Fibroblast of lung (primary cell): ENCODE data around the gene MOAP1. TPM values are rescaled to one million over a fixed set of nuclear protein-coding genes. Genes with fewer than 3 reads are reported as not detected.

Source experiments
- DNase-seq, 2 donors: peaks; one replicate each; pipeline versions ENCODE4 v3.0.0 to v3.0.0-alpha.2; 2010; ENCODE audit warnings: low read depth in 2 of 2
- H2AFZ ChIP-seq: 2 replicates; pipeline ENCODE4 v1.5.1; 2012; ENCODE audit warnings: low read length, control low read depth, inconsistent platforms
- H3K27ac ChIP-seq: 2 replicates; pipeline ENCODE4 v1.5.1; 2011; ENCODE audit warnings: low read length, control low read depth; ENCODE audit not compliant: insufficient read depth
- H3K27me3 ChIP-seq: 2 replicates; pipeline ENCODE4 v1.5.1; 2011; ENCODE audit warnings: mild to moderate bottlenecking, low read length; ENCODE audit not compliant: control insufficient read depth, insufficient read depth
- H3K36me3 ChIP-seq: 2 replicates; pipeline ENCODE4 v1.5.1; 2011; ENCODE audit warnings: low read length; ENCODE audit not compliant: control insufficient read depth, insufficient read depth
- H3K4me1 ChIP-seq: 2 replicates; pipeline ENCODE4 v1.5.1; 2011; ENCODE audit warnings: low read length; ENCODE audit not compliant: control insufficient read depth, insufficient read depth; ENCODE audit errors: extremely low read depth
- H3K4me2 ChIP-seq: 2 replicates; pipeline ENCODE4 v1.5.1; 2011; ENCODE audit warnings: low read length, control low read depth; ENCODE audit not compliant: insufficient read depth; ENCODE audit errors: extremely low read depth
- H3K4me3 ChIP-seq, 4 experiments: fragments of 200-600 bp in 1 of 4; sonication (generic) in 1 of 4; replicated peaks in 1 of 4; 2 replicates each; pipeline ENCODE4 v1.5.1; 2011 to 2016; ENCODE audit warnings: low read length in 4 of 4, low read depth in 3 of 4, mild to moderate bottlenecking in 3 of 4, control low read depth in 2 of 4, inconsistent platforms in 1 of 4, mixed read lengths in 1 of 4; ENCODE audit not compliant: insufficient read depth in 1 of 4; ENCODE audit errors: control extremely low read depth in 1 of 4
- H3K79me2 ChIP-seq: 2 replicates; pipeline ENCODE4 v1.5.1; 2012; ENCODE audit warnings: mild to moderate bottlenecking, low read length, inconsistent platforms; ENCODE audit not compliant: control insufficient read depth, insufficient read depth
- H3K9ac ChIP-seq: 2 replicates; pipeline ENCODE4 v1.5.1; 2011; ENCODE audit warnings: mild to moderate bottlenecking, low read length, control low read depth; ENCODE audit not compliant: insufficient read depth
- H3K9me3 ChIP-seq: 2 replicates; pipeline ENCODE4 v1.5.1; 2012; ENCODE audit warnings: low read depth, low read length; ENCODE audit not compliant: control insufficient read depth, insufficient read depth
- H4K20me1 ChIP-seq: 2 replicates; pipeline ENCODE4 v1.5.1; 2011; ENCODE audit warnings: low read length; ENCODE audit not compliant: control insufficient read depth, insufficient read depth; ENCODE audit errors: extremely low read depth
- EZH2 ChIP-seq: IDR thresholded peaks from 2 replicates; pipeline ENCODE4 v1.5.1; 2012; ENCODE audit warnings: low read length, control low read depth, mild to moderate bottlenecking; ENCODE audit errors: missing control alignments
- polyA plus RNA-seq, 2 donors: library from polyadenylated mRNA; depleted of rRNA in 1 of 2; stranded (reverse) in 1 of 2; unstranded in 1 of 2; fragments of >200 nt; gene quantifications; 2 replicates each; pipeline ENCODE4 v1.2.1, GENCODE V29; 2011 to 2012; ENCODE audit warnings: missing spikeins in 1 of 2
- total RNA-seq: library from RNA; depleted of rRNA; stranded (reverse); fragments of >200 nt; gene quantifications from 2 replicates; pipeline ENCODE4 v1.2.1, GENCODE V29; 2014
- TF ChIP-seq, protein P1 (sequence below), 2 donors: IDR thresholded peaks in 1 of 2; conservative IDR thresholded peaks in 1 of 2; 1 replicate in 1 of 2; 2 replicates in 1 of 2; pipeline ENCODE4 v1.5.1; 2011 to 2012; ENCODE audit warnings: low read length in 2 of 2, control low read depth in 1 of 2, inconsistent platforms in 1 of 2, low read depth in 1 of 2, mild to moderate bottlenecking in 1 of 2

The MOAP1 gene
- total and polyA plus RNA-seq, 2 donors (not counting 1 experiment from before 2014, with no cell fraction given), result 18.5 to 21.3 TPM

DNA sequence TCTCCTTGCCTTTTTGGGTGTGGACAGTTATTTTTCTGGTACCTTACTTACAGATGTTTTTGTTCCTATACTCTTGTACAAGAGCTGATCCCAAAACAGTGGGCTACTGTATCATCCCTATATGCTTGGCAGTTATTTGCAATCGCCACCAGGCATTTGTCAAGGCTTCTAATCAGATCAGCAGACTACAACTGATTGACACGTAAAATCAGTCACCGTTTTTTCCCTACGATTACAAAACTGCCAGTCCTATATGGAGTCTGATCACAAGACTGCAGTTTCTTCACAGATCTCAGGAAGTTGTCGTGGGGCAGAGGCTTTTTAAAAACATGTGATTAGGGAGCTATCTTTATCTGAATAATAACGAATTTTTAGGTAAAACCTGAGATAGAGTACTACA, 1.8 kb upstream of the MOAP1 start:
- no peak overlapping the region for H3K4me2 ChIP-seq
- H3K4me3 ChIP-seq, result no peak overlapping the region
- H3K79me2 ChIP-seq, result peaks cover 10% of the 10 kb centered on the region

DNA sequence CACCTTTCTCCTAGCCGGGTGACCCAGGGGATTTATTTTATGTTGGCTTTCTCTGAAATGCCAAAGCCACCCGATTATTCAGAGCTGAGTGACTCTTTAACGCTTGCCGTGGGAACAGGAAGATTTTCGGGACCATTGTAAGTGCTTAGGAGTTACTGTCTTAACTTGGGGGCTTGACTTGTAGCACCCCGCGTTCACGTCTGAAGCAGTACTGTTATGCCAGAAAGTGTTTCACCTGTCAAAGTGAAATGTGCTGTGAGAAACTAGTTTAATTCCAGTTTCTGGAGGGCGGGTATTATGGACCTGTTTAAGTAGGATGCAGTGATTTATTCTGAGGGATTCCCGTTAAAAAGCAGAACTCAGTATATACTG, 638 bp upstream of the MOAP1 start:
- H3K9me3 ChIP-seq, result no peaks in the 10 kb centered on the region
- no peaks in the 10 kb centered on the region for H3K36me3 ChIP-seq
- H3K4me1 ChIP-seq, result no peaks in the 10 kb centered on the region
- H3K79me2 ChIP-seq, result peaks cover 10% of the 10 kb centered on the region
- peak overlapping the region; percentile 96 for H3K9ac ChIP-seq
- H2AFZ ChIP-seq, result peak overlapping the region; percentile 56
- TF ChIP-seq EZH2, result no peak
- TF ChIP-seq, protein P1, sequence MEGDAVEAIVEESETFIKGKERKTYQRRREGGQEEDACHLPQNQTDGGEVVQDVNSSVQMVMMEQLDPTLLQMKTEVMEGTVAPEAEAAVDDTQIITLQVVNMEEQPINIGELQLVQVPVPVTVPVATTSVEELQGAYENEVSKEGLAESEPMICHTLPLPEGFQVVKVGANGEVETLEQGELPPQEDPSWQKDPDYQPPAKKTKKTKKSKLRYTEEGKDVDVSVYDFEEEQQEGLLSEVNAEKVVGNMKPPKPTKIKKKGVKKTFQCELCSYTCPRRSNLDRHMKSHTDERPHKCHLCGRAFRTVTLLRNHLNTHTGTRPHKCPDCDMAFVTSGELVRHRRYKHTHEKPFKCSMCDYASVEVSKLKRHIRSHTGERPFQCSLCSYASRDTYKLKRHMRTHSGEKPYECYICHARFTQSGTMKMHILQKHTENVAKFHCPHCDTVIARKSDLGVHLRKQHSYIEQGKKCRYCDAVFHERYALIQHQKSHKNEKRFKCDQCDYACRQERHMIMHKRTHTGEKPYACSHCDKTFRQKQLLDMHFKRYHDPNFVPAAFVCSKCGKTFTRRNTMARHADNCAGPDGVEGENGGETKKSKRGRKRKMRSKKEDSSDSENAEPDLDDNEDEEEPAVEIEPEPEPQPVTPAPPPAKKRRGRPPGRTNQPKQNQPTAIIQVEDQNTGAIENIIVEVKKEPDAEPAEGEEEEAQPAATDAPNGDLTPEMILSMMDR (conservative IDR thresholded peaks at IDR 0.05 in 1 of 2, IDR thresholded peaks at IDR 0.05 in 1 of 2; ENCODE audit: low read depth in 1 of 2, low read length in 2 of 2), result no peak
- no peaks in the 10 kb centered on the region for H4K20me1 ChIP-seq
- peak overlapping the region; percentile 52 for H3K27ac ChIP-seq
- peak overlapping the region; percentile 71 for H3K4me2 ChIP-seq
- no peak for DNase-seq
- H3K27me3 ChIP-seq, result no peaks in the 10 kb centered on the region
- peak overlapping the region; percentile 56 to 97 (median 86) for H3K4me3 ChIP-seq

More for the DNA sequence above, 1.8 kb upstream of the MOAP1 start:
- Histone ChIP-seq H2AFZ (no peak overlapping the region), H3K9me3 (no peaks in the 10 kb centered on the region), H3K27me3 (no peaks in the 10 kb centered on the region), H3K9ac (peak overlapping the region; percentile 16), H4K20me1 (no peaks in the 10 kb centered on the region), H3K4me1 (no peaks in the 10 kb centered on the region), H3K36me3 (no peaks in the 10 kb centered on the region), H3K27ac (no peak overlapping the region)
- DNase-seq, result no peak
- TF ChIP-seq, protein P1 (conservative IDR thresholded peaks at IDR 0.05 in 1 of 2, IDR thresholded peaks at IDR 0.05 in 1 of 2; ENCODE audit: low read depth in 1 of 2, low read length in 2 of 2), result no peak
- TF ChIP-seq EZH2, result no peak

DNA sequence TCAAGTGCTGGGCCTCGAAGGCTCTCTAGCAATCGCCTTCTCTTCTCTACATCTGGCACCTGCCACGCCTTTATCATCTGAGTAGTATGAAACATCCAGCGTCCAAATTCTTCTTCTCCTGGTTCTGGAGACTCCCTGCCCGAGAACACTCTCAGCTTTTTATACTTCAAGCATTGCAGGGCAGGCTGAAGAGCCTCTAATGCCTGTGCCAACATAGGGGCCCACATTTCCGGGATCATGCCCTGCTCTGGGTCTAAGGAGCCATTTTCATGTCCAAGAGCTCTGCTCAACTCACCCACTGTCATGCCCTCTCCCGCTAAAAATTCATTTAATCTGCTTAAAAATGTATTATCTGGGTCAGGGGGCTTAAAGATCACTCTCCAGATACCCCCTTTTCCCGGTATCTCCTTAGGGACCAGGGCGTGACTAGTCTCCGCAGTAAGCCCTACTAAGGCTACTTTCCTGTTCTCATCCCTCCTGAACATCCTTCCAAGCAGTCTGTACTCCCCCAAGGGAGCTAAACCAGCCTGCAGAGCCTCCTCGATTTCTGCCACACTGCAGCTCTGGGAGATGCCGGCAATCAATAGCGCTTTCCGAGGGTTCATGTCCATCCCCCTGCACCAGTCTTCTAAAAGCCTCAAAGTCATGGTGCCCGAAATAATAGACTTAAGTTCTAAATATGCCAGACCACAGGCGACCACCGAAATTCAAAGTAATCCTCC, 940 bp downstream of the MOAP1 start:
- no peaks in the 10 kb centered on the region for H3K4me1 ChIP-seq
- H2AFZ ChIP-seq, result no peak overlapping the region
- H3K27me3 ChIP-seq, result no peaks in the 10 kb centered on the region
- peak overlapping the region; percentile 76 to 98 (median 88) for H3K4me3 ChIP-seq
- no peaks in the 10 kb centered on the region for H3K9me3 ChIP-seq
- H4K20me1 ChIP-seq, result no peaks in the 10 kb centered on the region
- H3K4me2 ChIP-seq, result peak overlapping the region; percentile 69
- H3K36me3 ChIP-seq, result no peaks in the 10 kb centered on the region
- peak overlapping the region; percentile 95 for H3K27ac ChIP-seq
- peaks cover 10% of the 10 kb centered on the region for H3K79me2 ChIP-seq
- peak overlapping the region; percentile 96 for H3K9ac ChIP-seq
- DNase-seq, result no peak
- no peak for TF ChIP-seq EZH2
- TF ChIP-seq, protein P1 (conservative IDR thresholded peaks at IDR 0.05 in 1 of 2, IDR thresholded peaks at IDR 0.05 in 1 of 2; ENCODE audit: low read depth in 1 of 2, low read length in 2 of 2), result no peak
